ENCODE results near the gene OR12D1.

- no peak for TF ChIP-seq POLR2A (IDR thresholded peaks at IDR 0.05)
- TF ChIP-seq, protein P1, sequence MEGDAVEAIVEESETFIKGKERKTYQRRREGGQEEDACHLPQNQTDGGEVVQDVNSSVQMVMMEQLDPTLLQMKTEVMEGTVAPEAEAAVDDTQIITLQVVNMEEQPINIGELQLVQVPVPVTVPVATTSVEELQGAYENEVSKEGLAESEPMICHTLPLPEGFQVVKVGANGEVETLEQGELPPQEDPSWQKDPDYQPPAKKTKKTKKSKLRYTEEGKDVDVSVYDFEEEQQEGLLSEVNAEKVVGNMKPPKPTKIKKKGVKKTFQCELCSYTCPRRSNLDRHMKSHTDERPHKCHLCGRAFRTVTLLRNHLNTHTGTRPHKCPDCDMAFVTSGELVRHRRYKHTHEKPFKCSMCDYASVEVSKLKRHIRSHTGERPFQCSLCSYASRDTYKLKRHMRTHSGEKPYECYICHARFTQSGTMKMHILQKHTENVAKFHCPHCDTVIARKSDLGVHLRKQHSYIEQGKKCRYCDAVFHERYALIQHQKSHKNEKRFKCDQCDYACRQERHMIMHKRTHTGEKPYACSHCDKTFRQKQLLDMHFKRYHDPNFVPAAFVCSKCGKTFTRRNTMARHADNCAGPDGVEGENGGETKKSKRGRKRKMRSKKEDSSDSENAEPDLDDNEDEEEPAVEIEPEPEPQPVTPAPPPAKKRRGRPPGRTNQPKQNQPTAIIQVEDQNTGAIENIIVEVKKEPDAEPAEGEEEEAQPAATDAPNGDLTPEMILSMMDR (IDR thresholded peaks at IDR 0.05) = no peak
These were observed 42.2 kb downstream of the OR12D1 start, which contains the start of the genes OR11A1 and OR2H1 for GRCh38 chr6:29456971-29457370.
